CD14-positive monocyte (primary cell): ENCODE data around the gene BCL2L1. TPM values are rescaled to one million over a fixed set of nuclear protein-coding genes. Genes with fewer than 3 reads are reported as not detected.

Source experiments
- DNase-seq, 3 donors: peaks; one replicate each; pipeline ENCODE4 v3.0.0-alpha.2; 2011 to 2022
- H2AFZ ChIP-seq: 2 replicates; pipeline ENCODE4 v1.6.0; 2012; ENCODE audit warnings: mild to moderate bottlenecking, low read depth, low read length, inconsistent platforms; ENCODE audit not compliant: insufficient read depth, poor library complexity, severe bottlenecking
- H3K27ac ChIP-seq, 2 donors: 1 replicate in 1 of 2; 2 replicates in 1 of 2; pipeline ENCODE4 v1.5.1; 2012 to 2013; ENCODE audit warnings: low read length in 2 of 2, control low read depth in 1 of 2, inconsistent platforms in 1 of 2, low read depth in 1 of 2, mild to moderate bottlenecking in 1 of 2
- H3K27me3 ChIP-seq, 2 donors: one replicate each; pipeline versions ENCODE4 v1.6.0 to v1.6.1; 2011 to 2013; ENCODE audit warnings: low read length in 2 of 2; ENCODE audit not compliant: control insufficient read depth in 2 of 2, insufficient read depth in 2 of 2
- H3K36me3 ChIP-seq, 2 donors: replicated peaks in 1 of 2; 1 replicate in 1 of 2; 2 replicates in 1 of 2; pipeline versions ENCODE4 v1.5.1 to v1.6.1; 2012 to 2013; ENCODE audit warnings: low read length in 2 of 2, control low read depth in 1 of 2, inconsistent platforms in 1 of 2, mild to moderate bottlenecking in 1 of 2; ENCODE audit not compliant: insufficient read depth in 2 of 2, control insufficient read depth in 1 of 2
- H3K4me1 ChIP-seq, 2 donors: 1 replicate in 1 of 2; 2 replicates in 1 of 2; pipeline versions ENCODE4 v1.5.1 to v1.6.1; 2012 to 2013; ENCODE audit warnings: low read length in 2 of 2, control low read depth in 1 of 2, inconsistent platforms in 1 of 2, mild to moderate bottlenecking in 1 of 2, moderate library complexity in 1 of 2; ENCODE audit not compliant: insufficient read depth in 2 of 2, control insufficient read depth in 1 of 2
- H3K4me2 ChIP-seq: replicated peaks from 2 replicates; pipeline ENCODE3; 2012; ENCODE audit warnings: low read length, moderate library complexity, mild to moderate bottlenecking; ENCODE audit not compliant: poor library complexity, severe bottlenecking; ENCODE audit errors: extremely low read depth
- H3K4me3 ChIP-seq, 3 experiments: fragments of 200-600 bp in 1 of 3; sonication (generic) in 1 of 3; replicated peaks in 1 of 3; 1 replicate in 2 of 3; 2 replicates in 1 of 3; pipeline ENCODE4 v1.5.1; 2011 to 2013; ENCODE audit warnings: low read length in 3 of 3, mild to moderate bottlenecking in 3 of 3, control low read depth in 2 of 3, low read depth in 2 of 3, inconsistent platforms in 1 of 3, moderate library complexity in 1 of 3
- H3K79me2 ChIP-seq: 2 replicates; pipeline ENCODE4 v1.6.0; 2012; ENCODE audit warnings: mild to moderate bottlenecking, control low read depth, inconsistent platforms, low read length, moderate library complexity; ENCODE audit not compliant: insufficient read depth
- H3K9ac ChIP-seq: 2 replicates; pipeline ENCODE4 v1.6.0; 2017; ENCODE audit warnings: low read length, mild to moderate bottlenecking; ENCODE audit not compliant: insufficient read depth, poor library complexity, severe bottlenecking
- H3K9me3 ChIP-seq, 2 donors: replicated peaks in 1 of 2; 1 replicate in 1 of 2; 2 replicates in 1 of 2; pipeline versions ENCODE4 v1.5.1 to v1.6.1; 2012 to 2013; ENCODE audit warnings: low read length in 2 of 2, control low read depth in 1 of 2; ENCODE audit not compliant: control insufficient read depth in 1 of 2, insufficient read depth in 1 of 2
- H4K20me1 ChIP-seq: 2 replicates; pipeline ENCODE4 v1.6.0; 2012; ENCODE audit warnings: mild to moderate bottlenecking, low read length, control low read depth, moderate library complexity; ENCODE audit not compliant: insufficient read depth
- H3K27ac Mint-ChIP-seq, 7 donors: one replicate each; pipeline ENCODE4 v1.8.0; 2020; ENCODE audit warnings: mild to moderate bottlenecking in 7 of 7, mixed read lengths in 7 of 7, moderate library complexity in 6 of 7, inconsistent platforms in 2 of 7
- H3K27me3 Mint-ChIP-seq, 3 donors: one replicate each; pipeline ENCODE4 v1.8.0; 2021 to 2022; ENCODE audit warnings: low read depth in 3 of 3, mild to moderate bottlenecking in 3 of 3, mixed read lengths in 3 of 3, moderate library complexity in 3 of 3, inconsistent platforms in 1 of 3
- H3K36me3 Mint-ChIP-seq, 2 donors: one replicate each; pipeline ENCODE4 v1.8.0; 2020; ENCODE audit warnings: mixed read lengths in 2 of 2, inconsistent platforms in 1 of 2, mild to moderate bottlenecking in 1 of 2
- H3K4me1 Mint-ChIP-seq: one replicate; pipeline ENCODE4 v1.8.0; 2020; ENCODE audit warnings: mild to moderate bottlenecking, mixed read lengths
- H3K4me3 Mint-ChIP-seq, 2 donors: one replicate each; pipeline ENCODE4 v1.8.0; 2020; ENCODE audit warnings: mild to moderate bottlenecking in 2 of 2, mixed read lengths in 2 of 2, moderate library complexity in 1 of 2
- H3K9me3 Mint-ChIP-seq, 7 donors: one replicate each; pipeline ENCODE4 v1.8.0; 2020 to 2022; ENCODE audit warnings: mixed read lengths in 7 of 7, mild to moderate bottlenecking in 6 of 7, moderate library complexity in 6 of 7, inconsistent platforms in 2 of 7
- CTCF ChIP-seq: fragments of 200-600 bp; IDR thresholded peaks from one replicate; pipeline ENCODE4 v1.8.0; 2022; ENCODE audit warnings: antibody characterized with exemption, mild to moderate bottlenecking
- WGBS: methylation state at CpG from one replicate; pipeline ENCODE4 v1.1.5; 2013; ENCODE audit warnings: missing lambda C conversion rate; ENCODE audit not compliant: insufficient coverage; 5-methylcytosine and 5-hydroxymethylcytosine counted together
- intact Hi-C, 2 donors: fragments of 100-400 bp; cut with micrococcal nuclease; formaldehyde crosslinking; loops; one replicate each; pipeline versions ENCODE4 v1.15.0 to v1.15.1; 2023
- polyA plus RNA-seq, 3 donors: library from polyadenylated mRNA; depleted of rRNA in 1 of 3; unstranded in 2 of 3; stranded (reverse) in 1 of 3; fragments of 300-500 nt in 2 of 3; fragments of >200 nt in 1 of 3; fragmentation: Illumina TruSeq in 2 of 3; gene quantifications; 1 replicate in 2 of 3; 2 replicates in 1 of 3; pipeline ENCODE4 v1.2.3, GENCODE V29; 2012 to 2021

Gene BCL2L1
- polyA plus RNA-seq, 3 donors = 12.4 to 16.8 (median 14.3) TPM

- intact Hi-C loops = no loop called here
- no peak overlapping the region for H3K4me2 ChIP-seq
- TF ChIP-seq CTCF = no peak
- DNase-seq = no peak
- WGBS = no CpG with 5 or more reads among the region's 2 CpGs
- H3K27ac ChIP-seq = peak overlapping the region in 1 of 2 donors; percentile 49
- peaks cover 13 to 24% of the 10 kb centered on the region in 2 donors for H3K4me1 ChIP-seq
- H3K36me3 Mint-ChIP-seq = peaks cover 44 to 70% of the 10 kb centered on the region in 2 donors
- peaks cover 37 to 70% of the 10 kb centered on the region in 2 donors for H3K36me3 ChIP-seq
- no peak overlapping the region for H2AFZ ChIP-seq
- H3K9me3 Mint-ChIP-seq = no peaks in the 10 kb centered on the region
- H3K4me3 Mint-ChIP-seq = no peak overlapping the region
- no peaks in the 10 kb centered on the region for H3K27me3 ChIP-seq
- peak overlapping the region; percentile 47 to 88 (median 79) for H3K27ac Mint-ChIP-seq
- peaks cover 30% of the 10 kb centered on the region for H3K4me1 Mint-ChIP-seq
- H3K9me3 ChIP-seq = no peaks in the 10 kb centered on the region
- peaks cover 67% of the 10 kb centered on the region for H4K20me1 ChIP-seq
- H3K9ac ChIP-seq = no peak overlapping the region
- H3K79me2 ChIP-seq = peaks cover 48% of the 10 kb centered on the region
- no peaks in the 10 kb centered on the region for H3K27me3 Mint-ChIP-seq
- no peak overlapping the region for H3K4me3 ChIP-seq
Observed at GRCh38 chr20:31706607-31707257, 15.9 kb downstream of the BCL2L1 start.

- TF ChIP-seq CTCF = no peak
- H3K79me2 ChIP-seq = peaks cover 40% of the 10 kb centered on the region
- Mint-ChIP-seq H3K27ac (peak overlapping the region in 4 of 7 donors; percentile 20 to 85 (median 80)), H3K36me3 (peaks cover 44 to 64% of the 10 kb centered on the region in 2 donors), H3K27me3 (no peaks in the 10 kb centered on the region), H3K4me1 (peaks cover 30% of the 10 kb centered on the region), H3K9me3 (no peaks in the 10 kb centered on the region), H3K4me3 (no peak overlapping the region)
- DNase-seq = no peak
- no peak overlapping the region for H3K9ac ChIP-seq
- H3K4me2 ChIP-seq = no peak overlapping the region
- no peaks in the 10 kb centered on the region for H3K27me3 ChIP-seq
- peak overlapping the region in 1 of 2 donors; percentile 49 for H3K27ac ChIP-seq
- no peak overlapping the region for H2AFZ ChIP-seq
- intact Hi-C loops = no loop called here
- H3K9me3 ChIP-seq = no peaks in the 10 kb centered on the region
- no peak overlapping the region for H3K4me3 ChIP-seq
- peaks cover 13 to 24% of the 10 kb centered on the region in 2 donors for H3K4me1 ChIP-seq
- H4K20me1 ChIP-seq = peaks cover 58% of the 10 kb centered on the region
- WGBS = no CpG with 5 or more reads among the region's 4 CpGs
- H3K36me3 ChIP-seq = peaks cover 30 to 69% of the 10 kb centered on the region in 2 donors
Observed at GRCh38 chr20:31705598-31706597, 16.8 kb downstream of the BCL2L1 start.
